SK-N-SH treated with all-trans-retinoic acid at 6 μM for 48 hours (cell line): ENCODE results near the gene NDUFAF4.

Source experiments
- BACH2 ChIP-seq: fragments of 250-450 bp; sonication (Bioruptor Pico); IDR thresholded peaks from 2 replicates; pipeline ENCODE4 v1.9.0; 2021; ENCODE audit warnings: mild to moderate bottlenecking, borderline replicate concordance
- CSDC2 ChIP-seq: fragments of 250-450 bp; sonication (Bioruptor Pico); IDR thresholded peaks from 2 replicates; pipeline ENCODE4 v1.5.0; 2020; ENCODE audit warnings: mild to moderate bottlenecking, moderate library complexity
- ESRRG ChIP-seq: fragments of 250-450 bp; sonication (Bioruptor Pico); IDR thresholded peaks from 2 replicates; pipeline ENCODE4 v1.6.1; 2021; ENCODE audit warnings: mild to moderate bottlenecking
- GLIS3 ChIP-seq: fragments of 250-450 bp; sonication (Bioruptor Pico); IDR thresholded peaks from 2 replicates; pipeline ENCODE4 v1.5.0; 2020; ENCODE audit warnings: mild to moderate bottlenecking, moderate library complexity
- TSHZ2 ChIP-seq: fragments of 250-450 bp; sonication (Bioruptor Pico); IDR thresholded peaks from 2 replicates; pipeline ENCODE4 v1.5.0; 2020; ENCODE audit warnings: mild to moderate bottlenecking, moderate library complexity
- ZNF565 ChIP-seq: fragments of 450-650 bp; formaldehyde crosslinking; conservative IDR thresholded peaks from 2 replicates; pipeline ENCODE4 v1.5.0; 2020; ENCODE audit warnings: low read depth, mild to moderate bottlenecking, moderate library complexity
- ZNF70 ChIP-seq: fragments of 450-650 bp; formaldehyde crosslinking; IDR thresholded peaks from 2 replicates; pipeline ENCODE4 v1.5.0; 2020; ENCODE audit warnings: mild to moderate bottlenecking, moderate library complexity
- ZNF8 ChIP-seq: fragments of 450-650 bp; formaldehyde crosslinking; IDR thresholded peaks from 2 replicates; pipeline ENCODE4 v1.5.0; 2020; ENCODE audit warnings: mild to moderate bottlenecking, moderate library complexity

- TF ChIP-seq BACH2 (no peak), GLIS3 (CRISPR knock-in tag) (no peak), ESRRG (CRISPR knock-in tag) (no peak), ZNF565 (CRISPR knock-in tag) (no peak), CSDC2 (CRISPR knock-in tag) (no peak), ZNF8 (CRISPR knock-in tag) (no peak), TSHZ2 (CRISPR knock-in tag) (no peak), ZNF70 (no peak)
Observed at GRCh38 chr6:96926425-96926824, 28.7 kb upstream of the NDUFAF4 start.
